ENCODE results near the gene ESRRA. TPM values are rescaled to one million over a fixed set of nuclear protein-coding genes. Genes with fewer than 3 reads are reported as not detected.
"Not testable (repeated sequence)": the region's sequence is repeated elsewhere in the genome, so short reads cannot be mapped to it uniquely, and the experiment has no call there.

The ESRRA gene
- total RNA-seq, 2 experiments from 2014 or later: 10.9 to 12.0 TPM

DNA sequence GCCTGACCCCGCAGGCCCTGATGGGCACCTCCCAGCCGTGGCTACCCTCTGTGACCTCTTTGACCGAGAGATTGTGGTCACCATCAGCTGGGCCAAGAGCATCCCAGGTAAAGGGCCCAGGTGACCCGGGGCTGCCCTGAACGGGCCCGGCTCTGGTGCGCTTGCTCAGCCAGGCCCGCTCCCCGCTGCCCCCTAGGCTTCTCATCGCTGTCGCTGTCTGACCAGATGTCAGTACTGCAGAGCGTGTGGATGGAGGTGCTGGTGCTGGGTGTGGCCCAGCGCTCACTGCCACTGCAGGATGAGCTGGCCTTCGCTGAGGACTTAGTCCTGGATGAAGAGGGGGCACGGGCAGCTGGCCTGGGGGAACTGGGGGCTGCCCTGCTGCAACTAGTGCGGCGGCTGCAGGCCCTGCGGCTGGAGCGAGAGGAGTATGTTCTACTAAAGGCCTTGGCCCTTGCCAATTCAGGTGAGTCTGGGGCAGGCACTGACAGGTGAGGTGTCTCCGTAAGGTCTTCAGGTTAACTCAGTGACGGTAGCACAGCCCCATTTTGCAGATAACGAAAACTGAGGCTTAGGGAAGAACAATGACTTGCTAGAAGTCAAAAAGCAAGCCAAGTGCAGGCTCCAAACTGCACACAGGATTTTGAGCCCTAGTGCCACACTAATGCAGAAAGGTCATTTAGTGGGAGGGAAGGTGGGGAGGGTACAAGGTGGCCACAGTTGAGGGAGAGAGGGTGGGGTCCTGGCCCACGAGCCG, 9.7 kb downstream of the ESRRA start:
- TF ChIP-seq, protein P1, sequence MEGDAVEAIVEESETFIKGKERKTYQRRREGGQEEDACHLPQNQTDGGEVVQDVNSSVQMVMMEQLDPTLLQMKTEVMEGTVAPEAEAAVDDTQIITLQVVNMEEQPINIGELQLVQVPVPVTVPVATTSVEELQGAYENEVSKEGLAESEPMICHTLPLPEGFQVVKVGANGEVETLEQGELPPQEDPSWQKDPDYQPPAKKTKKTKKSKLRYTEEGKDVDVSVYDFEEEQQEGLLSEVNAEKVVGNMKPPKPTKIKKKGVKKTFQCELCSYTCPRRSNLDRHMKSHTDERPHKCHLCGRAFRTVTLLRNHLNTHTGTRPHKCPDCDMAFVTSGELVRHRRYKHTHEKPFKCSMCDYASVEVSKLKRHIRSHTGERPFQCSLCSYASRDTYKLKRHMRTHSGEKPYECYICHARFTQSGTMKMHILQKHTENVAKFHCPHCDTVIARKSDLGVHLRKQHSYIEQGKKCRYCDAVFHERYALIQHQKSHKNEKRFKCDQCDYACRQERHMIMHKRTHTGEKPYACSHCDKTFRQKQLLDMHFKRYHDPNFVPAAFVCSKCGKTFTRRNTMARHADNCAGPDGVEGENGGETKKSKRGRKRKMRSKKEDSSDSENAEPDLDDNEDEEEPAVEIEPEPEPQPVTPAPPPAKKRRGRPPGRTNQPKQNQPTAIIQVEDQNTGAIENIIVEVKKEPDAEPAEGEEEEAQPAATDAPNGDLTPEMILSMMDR (IDR thresholded peaks at IDR 0.05): no peak
- H3K27me3 Mint-ChIP-seq: no peaks in the 10 kb centered on the region
- intact Hi-C loops (cut with DNase I, micrococcal nuclease): loop anchor here in 1 of 2 experiments (5.0 kb wide), 1 partner anchor 42 kb away; the partner anchor contains the start of gene RPS6KA4
- Histone ChIP-seq H3K4me1 (ENCODE audit: insufficient read depth, low read length) (peaks cover 40% of the 10 kb centered on the region), H3K27ac (ENCODE audit: low read depth in 1 of 2, low read length in 2 of 2) (no peak overlapping the region), H3K36me3 (ENCODE audit: insufficient read depth, low read length) (peaks cover 31% of the 10 kb centered on the region), H3K4me3 (ENCODE audit: low read length) (no peak overlapping the region), H3K9me3 (ENCODE audit: control insufficient read depth in 1 of 2, insufficient read depth in 1 of 2, low read length in 2 of 2) (no peaks in the 10 kb centered on the region), H3K27me3 (ENCODE audit: control insufficient read depth in 1 of 2, insufficient read depth in 2 of 2, low read length in 2 of 2) (no peaks in the 10 kb centered on the region)
- H3K27ac Mint-ChIP-seq: peak overlapping the region; percentile 47
- no peaks in the 10 kb centered on the region for H3K9me3 Mint-ChIP-seq
- no peak overlapping the region for H3K4me3 Mint-ChIP-seq
- peaks cover 41% of the 10 kb centered on the region for H3K4me1 Mint-ChIP-seq (ENCODE audit: low read depth)
- ATAC-seq (ENCODE audit: poor library complexity) (no peak), DNase-seq (peak in 1 of 14 experiments; percentile 31)
- ChIA-PET CTCF (no interaction called here), POLR2A (interaction anchor here (4.0 kb wide), 1 partner anchor 11 kb away, joined by 105 read pairs; the partner anchor contains the start of genes CATSPERZ and ESRRA)
- H3K36me3 Mint-ChIP-seq (ENCODE audit: low read depth): peaks cover 50% of the 10 kb centered on the region

DNA sequence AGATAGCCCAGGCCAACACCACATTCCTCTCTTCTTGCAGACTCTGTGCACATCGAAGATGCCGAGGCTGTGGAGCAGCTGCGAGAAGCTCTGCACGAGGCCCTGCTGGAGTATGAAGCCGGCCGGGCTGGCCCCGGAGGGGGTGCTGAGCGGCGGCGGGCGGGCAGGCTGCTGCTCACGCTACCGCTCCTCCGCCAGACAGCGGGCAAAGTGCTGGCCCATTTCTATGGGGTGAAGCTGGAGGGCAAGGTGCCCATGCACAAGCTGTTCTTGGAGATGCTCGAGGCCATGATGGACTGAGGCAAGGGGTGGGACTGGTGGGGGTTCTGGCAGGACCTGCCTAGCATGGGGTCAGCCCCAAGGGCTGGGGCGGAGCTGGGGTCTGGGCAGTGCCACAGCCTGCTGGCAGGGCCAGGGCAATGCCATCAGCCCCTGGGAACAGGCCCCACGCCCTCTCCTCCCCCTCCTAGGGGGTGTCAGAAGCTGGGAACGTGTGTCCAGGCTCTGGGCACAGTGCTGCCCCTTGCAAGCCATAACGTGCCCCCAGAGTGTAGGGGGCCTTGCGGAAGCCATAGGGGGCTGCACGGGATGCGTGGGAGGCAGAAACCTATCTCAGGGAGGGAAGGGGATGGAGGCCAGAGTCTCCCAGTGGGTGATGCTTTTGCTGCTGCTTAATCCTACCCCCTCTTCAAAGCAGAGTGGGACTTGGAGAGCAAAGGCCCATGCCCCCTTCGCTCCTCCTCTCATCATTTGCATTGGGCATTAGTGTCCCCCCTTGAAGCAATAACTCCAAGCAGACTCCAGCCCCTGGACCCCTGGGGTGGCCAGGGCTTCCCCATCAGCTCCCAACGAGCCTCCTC, 10.6 kb downstream of the ESRRA start:
- CTCF ChIA-PET: interaction anchor here (1.5 to 3.0 kb wide), 6 partner anchors 12 to 337 kb away, joined by 4 to 39 read pairs (median 22); partner anchors contain the start of genes CCDC88B, ESRRA and FERMT3
- not testable (repeated sequence) for H3K27me3 Mint-ChIP-seq; H3K27me3 ChIP-seq (ENCODE audit: control insufficient read depth in 1 of 2, insufficient read depth in 2 of 2, low read length in 2 of 2); ATAC-seq (ENCODE audit: poor library complexity); H3K9me3 Mint-ChIP-seq; H3K4me3 ChIP-seq (ENCODE audit: low read length); H3K9me3 ChIP-seq (ENCODE audit: control insufficient read depth in 1 of 2, insufficient read depth in 1 of 2, low read length in 2 of 2)
- Mint-ChIP-seq H3K4me3 (peak overlapping the region; percentile 92), H3K36me3 (ENCODE audit: low read depth) (peaks cover 57% of the 10 kb centered on the region), H3K27ac (peak overlapping the region; percentile 98), H3K4me1 (ENCODE audit: low read depth) (peaks cover 47% of the 10 kb centered on the region)
- Histone ChIP-seq H3K4me1 (ENCODE audit: insufficient read depth, low read length) (peaks cover 40% of the 10 kb centered on the region), H3K36me3 (ENCODE audit: insufficient read depth, low read length) (peaks cover 34% of the 10 kb centered on the region), H3K27ac (ENCODE audit: low read depth in 1 of 2, low read length in 2 of 2) (peak overlapping the region; percentile 93 to 99)
- peak in 1 of 14 experiments; percentile 38 for DNase-seq
- POLR2A ChIA-PET: interaction anchor here (2.2 to 4.0 kb wide), 6 partner anchors 12 to 110 kb away, joined by 7 to 105 read pairs (median 74); partner anchors contain the start of genes CATSPERZ, CCDC88B, ESRRA and FERMT3
- intact Hi-C loops (cut with DNase I, micrococcal nuclease): loop anchor here in 1 of 2 experiments (5.0 kb wide), 1 partner anchor 41 kb away; the partner anchor contains the start of gene RPS6KA4

DNA sequence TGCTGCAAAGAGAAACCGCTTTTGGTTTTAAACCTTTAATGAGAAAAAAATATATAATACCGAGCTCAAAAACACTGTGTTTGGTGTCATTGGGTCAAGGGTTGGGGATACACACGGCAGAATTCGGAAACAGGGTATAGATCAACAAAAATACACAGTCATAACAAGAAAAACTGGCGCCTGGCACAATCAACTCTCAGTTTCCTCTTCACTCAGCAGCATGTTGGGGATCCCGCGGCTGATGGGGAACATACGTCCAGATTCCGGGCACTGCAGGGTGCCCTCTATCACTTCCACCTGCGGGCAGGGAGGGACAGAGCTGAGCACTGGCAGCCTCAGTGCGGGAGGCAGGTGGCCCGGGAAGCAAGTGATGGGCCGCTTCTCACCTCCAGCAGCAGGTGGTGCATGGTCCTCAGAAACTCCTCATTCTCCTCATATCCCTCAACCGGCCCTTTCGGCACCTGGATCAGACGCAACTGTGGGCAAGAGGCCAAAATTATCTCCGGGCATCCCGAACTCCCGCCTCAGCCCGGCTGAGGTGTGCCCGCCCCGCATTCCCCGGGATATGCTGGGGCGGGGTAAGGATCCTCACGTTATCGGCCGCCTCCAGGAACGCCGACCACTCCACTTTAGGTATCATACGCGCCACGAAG, 11.5 kb downstream of the ESRRA start:
- Mint-ChIP-seq H3K4me3 (peak overlapping the region; percentile 92), H3K27me3 (no peaks in the 10 kb centered on the region), H3K36me3 (ENCODE audit: low read depth) (peaks cover 63% of the 10 kb centered on the region), H3K4me1 (ENCODE audit: low read depth) (peaks cover 48% of the 10 kb centered on the region), H3K27ac (peak overlapping the region; percentile 98), H3K9me3 (no peaks in the 10 kb centered on the region)
- Histone ChIP-seq H3K27me3 (ENCODE audit: control insufficient read depth in 1 of 2, insufficient read depth in 2 of 2, low read length in 2 of 2) (no peaks in the 10 kb centered on the region), H3K9me3 (ENCODE audit: control insufficient read depth in 1 of 2, insufficient read depth in 1 of 2, low read length in 2 of 2) (no peaks in the 10 kb centered on the region), H3K4me3 (ENCODE audit: low read length) (peak overlapping the region; percentile 96), H3K27ac (ENCODE audit: low read depth in 1 of 2, low read length in 2 of 2) (peak overlapping the region; percentile 93 to 99), H3K36me3 (ENCODE audit: insufficient read depth, low read length) (peaks cover 39% of the 10 kb centered on the region), H3K4me1 (ENCODE audit: insufficient read depth, low read length) (peaks cover 40% of the 10 kb centered on the region)
- POLR2A ChIA-PET: interaction anchor here (0.8 to 4.0 kb wide), 35 partner anchors 11 to 1726 kb away, joined by 3 to 105 read pairs (median 8); partner anchors contain the start of genes BAD, CATSPERZ, CCDC88B and ESRRA
- intact Hi-C loops (cut with DNase I, micrococcal nuclease): loop anchor here (1.0 to 5.0 kb wide), 8 partner anchors 10 to 337 kb away; partner anchors contain the start of genes CCDC88B (in 1 of the 2), ESRRA (in 1 of the 2), GPR137 (in 1 of the 2) and RPS6KA4 (in 1 of the 2)
- peak in 8 of 14 experiments; percentile 26 to 79 (median 46) for DNase-seq
- TF ChIP-seq, protein P1 (IDR thresholded peaks at IDR 0.05): peak; percentile 31
- ATAC-seq (ENCODE audit: poor library complexity): peak; percentile 13
- CTCF ChIA-PET: interaction anchor here (1.4 to 3.0 kb wide), 11 partner anchors 13 to 336 kb away, joined by 4 to 39 read pairs (median 7); partner anchors contain the start of genes CCDC88B, ESRRA, FERMT3 and PLCB3
